ENCODE measurements around the gene WWOX. TPM values are rescaled to one million over a fixed set of nuclear protein-coding genes. Genes with fewer than 3 reads are reported as not detected.
A peak's percentile ranks its signal among the peaks of the same experiment; 100 is the strongest.

The WWOX gene
- total RNA-seq, 5 donors from 2014 or later (not counting 1 experiment from before 2014, with no cell fraction given), result 21.2 to 26.0 (median 22.6) TPM

- Mint-ChIP-seq H3K4me3 (no peak overlapping the region), H3K4me1 (peaks cover 10 to 16% (median 13%) of the 10 kb centered on the region in 3 donors), H3K27ac (no peak overlapping the region), H3K9me3 (no peaks in the 10 kb centered on the region), H3K27me3 (no peaks in the 10 kb centered on the region), H3K36me3 (no peaks in the 10 kb centered on the region)
- Histone ChIP-seq H3K36me3 (ENCODE audit: control insufficient read depth in 2 of 2, extremely low read depth in 1 of 2, insufficient read depth in 1 of 2, low read length in 1 of 2) (no peaks in the 10 kb centered on the region), H3K4me3 (ENCODE audit: control insufficient read depth in 1 of 2, extremely low read depth in 1 of 2, low read length in 1 of 2) (no peak overlapping the region), H3K4me1 (ENCODE audit: control insufficient read depth in 1 of 2, extremely low read depth in 1 of 2, insufficient read depth in 2 of 2, low read length in 2 of 2) (peaks cover 2 to 14% of the 10 kb centered on the region in 2 experiments), H3K27ac (ENCODE audit: low read length) (no peak overlapping the region), H3K9me3 (no peaks in the 10 kb centered on the region), H3K27me3 (replicated peaks in 1 of 2; ENCODE audit: control insufficient read depth in 2 of 2, extremely low read depth in 1 of 2, insufficient read depth in 2 of 2, low read length in 1 of 2) (no peaks in the 10 kb centered on the region)
- DNase-seq (no peak), ATAC-seq (replicated peaks in 1 of 4) (no peak)
- WGBS (ENCODE audit: insufficient coverage), result 100% methylated on average over 1 of the region's 2 CpGs
- ChIA-PET CTCF (no interaction called here), POLR2A (no interaction called here)
These were observed 638.2 kb downstream of the WWOX start for GRCh38 chr16:78737630-78738029.

- ATAC-seq (replicated peaks in 1 of 4) (no peak), DNase-seq (no peak)
- no peaks in the 10 kb centered on the region for H3K9me3 Mint-ChIP-seq
- Histone ChIP-seq H3K27me3 (replicated peaks in 1 of 2; ENCODE audit: control insufficient read depth in 2 of 2, extremely low read depth in 1 of 2, insufficient read depth in 2 of 2, low read length in 1 of 2) (no peaks in the 10 kb centered on the region), H3K4me3 (ENCODE audit: control insufficient read depth in 1 of 2, extremely low read depth in 1 of 2, low read length in 1 of 2) (no peak overlapping the region), H3K9me3 (no peaks in the 10 kb centered on the region), H3K36me3 (ENCODE audit: control insufficient read depth in 2 of 2, extremely low read depth in 1 of 2, insufficient read depth in 1 of 2, low read length in 1 of 2) (no peaks in the 10 kb centered on the region), H3K4me1 (ENCODE audit: control insufficient read depth in 1 of 2, extremely low read depth in 1 of 2, insufficient read depth in 2 of 2, low read length in 2 of 2) (peaks cover 5 to 24% of the 10 kb centered on the region in 2 experiments), H3K27ac (ENCODE audit: low read length) (no peak overlapping the region)
- WGBS (ENCODE audit: insufficient coverage), result 92% methylated on average over 2 of the region's 5 CpGs
- H3K27ac Mint-ChIP-seq, result no peak overlapping the region
- ChIA-PET POLR2A (no interaction called here), CTCF (no interaction called here)
- peaks cover 17 to 25% (median 23%) of the 10 kb centered on the region in 3 donors for H3K4me1 Mint-ChIP-seq
- no peak overlapping the region for H3K4me3 Mint-ChIP-seq
- H3K36me3 Mint-ChIP-seq, result no peaks in the 10 kb centered on the region
- H3K27me3 Mint-ChIP-seq, result no peaks in the 10 kb centered on the region
These were observed 639.1 kb downstream of the WWOX start for GRCh38 chr16:78738557-78738956.

GRCh38 chr16:78740269-78740668 is 640.8 kb downstream of the WWOX start:
- POLR2A ChIA-PET, result no interaction called here
- DNase-seq, result no peak
- Mint-ChIP-seq H3K27me3 (no peaks in the 10 kb centered on the region), H3K4me1 (peaks cover 17 to 36% (median 33%) of the 10 kb centered on the region in 3 donors), H3K36me3 (no peaks in the 10 kb centered on the region), H3K27ac (peak overlapping the region in 1 of 2 donors; percentile 99), H3K4me3 (no peak overlapping the region), H3K9me3 (no peaks in the 10 kb centered on the region)
- 97% methylated on average over 12 of the region's 12 CpGs for WGBS (ENCODE audit: insufficient coverage)
- CTCF ChIA-PET, result no interaction called here
- H3K27ac ChIP-seq (ENCODE audit: low read length), result no peak overlapping the region
- no peaks in the 10 kb centered on the region for H3K9me3 ChIP-seq
- ATAC-seq (replicated peaks in 1 of 4), result no peak
- no peak overlapping the region for H3K4me3 ChIP-seq (ENCODE audit: control insufficient read depth in 1 of 2, extremely low read depth in 1 of 2, low read length in 1 of 2)
- H3K4me1 ChIP-seq (ENCODE audit: control insufficient read depth in 1 of 2, extremely low read depth in 1 of 2, insufficient read depth in 2 of 2, low read length in 2 of 2), result peaks cover 5 to 30% of the 10 kb centered on the region in 2 experiments
- no peaks in the 10 kb centered on the region for H3K36me3 ChIP-seq (ENCODE audit: control insufficient read depth in 2 of 2, extremely low read depth in 1 of 2, insufficient read depth in 1 of 2, low read length in 1 of 2)
- H3K27me3 ChIP-seq (replicated peaks in 1 of 2; ENCODE audit: control insufficient read depth in 2 of 2, extremely low read depth in 1 of 2, insufficient read depth in 2 of 2, low read length in 1 of 2), result no peaks in the 10 kb centered on the region

GRCh38 chr16:78742501-78743283 is 643.2 kb downstream of the WWOX start:
- Mint-ChIP-seq H3K27ac (peak overlapping the region; percentile 95 to 99), H3K4me3 (peak overlapping the region; percentile 70 to 77 (median 72)), H3K27me3 (no peaks in the 10 kb centered on the region), H3K4me1 (peaks cover 17 to 39% (median 34%) of the 10 kb centered on the region in 3 donors), H3K36me3 (no peaks in the 10 kb centered on the region), H3K9me3 (peaks cover 0 to 4% (median 0%) of the 10 kb centered on the region in 3 donors)
- ATAC-seq (replicated peaks in 1 of 4), result peak; percentile 95 to 96 (median 96)
- POLR2A ChIA-PET, result no interaction called here
- no peaks in the 10 kb centered on the region for H3K27me3 ChIP-seq (replicated peaks in 1 of 2; ENCODE audit: control insufficient read depth in 2 of 2, extremely low read depth in 1 of 2, insufficient read depth in 2 of 2, low read length in 1 of 2)
- H3K4me1 ChIP-seq (ENCODE audit: control insufficient read depth in 1 of 2, extremely low read depth in 1 of 2, insufficient read depth in 2 of 2, low read length in 2 of 2), result peaks cover 5 to 30% of the 10 kb centered on the region in 2 experiments
- peak overlapping the region in 1 of 2 donors; percentile 54 for H3K4me3 ChIP-seq (ENCODE audit: control insufficient read depth in 1 of 2, extremely low read depth in 1 of 2, low read length in 1 of 2)
- WGBS (ENCODE audit: insufficient coverage), result 14% methylated on average over 12 of the region's 21 CpGs
- no peaks in the 10 kb centered on the region for H3K36me3 ChIP-seq (ENCODE audit: control insufficient read depth in 2 of 2, extremely low read depth in 1 of 2, insufficient read depth in 1 of 2, low read length in 1 of 2)
- no peaks in the 10 kb centered on the region for H3K9me3 ChIP-seq
- H3K27ac ChIP-seq (ENCODE audit: low read length), result peak overlapping the region; percentile 98
- CTCF ChIA-PET, result no interaction called here
- peak; percentile 40 to 87 (median 69) for DNase-seq

- H3K27ac Mint-ChIP-seq, result peak overlapping the region; percentile 95 to 99
- peak in 1 of 35 experiments; percentile 17 for DNase-seq
- H3K27me3 Mint-ChIP-seq, result no peaks in the 10 kb centered on the region
- CTCF ChIA-PET, result no interaction called here
- no CpG with 5 or more reads among the region's 4 CpGs for WGBS (ENCODE audit: insufficient coverage)
- Histone ChIP-seq H3K27me3 (replicated peaks in 1 of 2; ENCODE audit: control insufficient read depth in 2 of 2, extremely low read depth in 1 of 2, insufficient read depth in 2 of 2, low read length in 1 of 2) (no peaks in the 10 kb centered on the region), H3K9me3 (no peaks in the 10 kb centered on the region), H3K4me1 (ENCODE audit: control insufficient read depth in 1 of 2, extremely low read depth in 1 of 2, insufficient read depth in 2 of 2, low read length in 2 of 2) (peaks cover 5 to 34% of the 10 kb centered on the region in 2 experiments), H3K27ac (ENCODE audit: low read length) (peak overlapping the region; percentile 98), H3K4me3 (ENCODE audit: control insufficient read depth in 1 of 2, extremely low read depth in 1 of 2, low read length in 1 of 2) (no peak overlapping the region), H3K36me3 (ENCODE audit: control insufficient read depth in 2 of 2, extremely low read depth in 1 of 2, insufficient read depth in 1 of 2, low read length in 1 of 2) (no peaks in the 10 kb centered on the region)
- ATAC-seq (replicated peaks in 1 of 4), result no peak
- H3K4me1 Mint-ChIP-seq, result peaks cover 19 to 43% (median 37%) of the 10 kb centered on the region in 3 donors
- H3K36me3 Mint-ChIP-seq, result no peaks in the 10 kb centered on the region
- peak overlapping the region in 2 of 3 donors; percentile 72 to 77 for H3K4me3 Mint-ChIP-seq
- POLR2A ChIA-PET, result no interaction called here
- peaks cover 0 to 4% (median 0%) of the 10 kb centered on the region in 3 donors for H3K9me3 Mint-ChIP-seq
These were observed 644.1 kb downstream of the WWOX start for GRCh38 chr16:78743556-78743955.

- DNase-seq, result no peak
- Histone ChIP-seq H3K27me3 (replicated peaks in 1 of 2; ENCODE audit: control insufficient read depth in 2 of 2, extremely low read depth in 1 of 2, insufficient read depth in 2 of 2, low read length in 1 of 2) (no peaks in the 10 kb centered on the region), H3K4me3 (ENCODE audit: control insufficient read depth in 1 of 2, extremely low read depth in 1 of 2, low read length in 1 of 2) (no peak overlapping the region), H3K27ac (ENCODE audit: low read length) (peak overlapping the region; percentile 98), H3K9me3 (no peaks in the 10 kb centered on the region), H3K4me1 (ENCODE audit: control insufficient read depth in 1 of 2, extremely low read depth in 1 of 2, insufficient read depth in 2 of 2, low read length in 2 of 2) (peaks cover 5 to 40% of the 10 kb centered on the region in 2 experiments), H3K36me3 (ENCODE audit: control insufficient read depth in 2 of 2, extremely low read depth in 1 of 2, insufficient read depth in 1 of 2, low read length in 1 of 2) (no peaks in the 10 kb centered on the region)
- no peak for ATAC-seq (replicated peaks in 1 of 4)
- no peak overlapping the region for H3K4me3 Mint-ChIP-seq
- no peaks in the 10 kb centered on the region for H3K36me3 Mint-ChIP-seq
- WGBS (ENCODE audit: insufficient coverage), result 94% methylated on average over 4 of the region's 5 CpGs
- H3K27ac Mint-ChIP-seq, result peak overlapping the region; percentile 36 to 99
- H3K9me3 Mint-ChIP-seq, result peaks cover 0 to 4% (median 0%) of the 10 kb centered on the region in 3 donors
- peaks cover 25 to 49% (median 43%) of the 10 kb centered on the region in 3 donors for H3K4me1 Mint-ChIP-seq
- CTCF ChIA-PET, result no interaction called here
- POLR2A ChIA-PET, result no interaction called here
- no peaks in the 10 kb centered on the region for H3K27me3 Mint-ChIP-seq
These were observed 644.6 kb downstream of the WWOX start for GRCh38 chr16:78744099-78744498.
